GM10248 (cell line): ENCODE results near the gene MSI2.

Experiments
- CTCF ChIA-PET: fragments of 300-600 bp; sonication (Branson Sonifier 250); formaldehyde crosslinking; extraction: SDS; loops from one replicate; lab custom pipeline; 2021; ENCODE audit warnings: antibody characterized with exemption; lab: Yijun Ruan, JAX
- POLR2A ChIA-PET: fragments of 350-650 bp; sonication (Branson Sonifier 250); formaldehyde crosslinking; extraction: SDS; loops from one replicate; lab custom pipeline; 2020; ENCODE audit warnings: antibody characterized with exemption; lab: Yijun Ruan, JAX
- DNase-seq: peaks from one replicate; pipeline ENCODE4 v3.0.0; 2012; ENCODE audit errors: extremely low spot score
- TF ChIP-seq, protein P1 (sequence below): IDR thresholded peaks from 2 replicates; pipeline ENCODE4 v1.5.1; 2012; ENCODE audit warnings: mild to moderate bottlenecking, low read depth; ENCODE audit errors: extremely low read depth, missing control alignments, control extremely low read depth

The MSI2 gene

GRCh38 chr17:57727630-57728175 is 471.4 kb downstream of the MSI2 start:
- ChIA-PET CTCF (interaction anchor here (1.2 to 4.1 kb wide), 2 partner anchors 13 to 20 kb away, joined by 5 to 14 read pairs; no protein-coding TSS in a partner anchor), POLR2A (interaction anchor here (0.6 kb wide), 1 partner anchor 355 kb away, joined by 4 read pairs; the partner anchor contains the start of gene DYNLL2)
- no peak for DNase-seq
- TF ChIP-seq, protein P1, sequence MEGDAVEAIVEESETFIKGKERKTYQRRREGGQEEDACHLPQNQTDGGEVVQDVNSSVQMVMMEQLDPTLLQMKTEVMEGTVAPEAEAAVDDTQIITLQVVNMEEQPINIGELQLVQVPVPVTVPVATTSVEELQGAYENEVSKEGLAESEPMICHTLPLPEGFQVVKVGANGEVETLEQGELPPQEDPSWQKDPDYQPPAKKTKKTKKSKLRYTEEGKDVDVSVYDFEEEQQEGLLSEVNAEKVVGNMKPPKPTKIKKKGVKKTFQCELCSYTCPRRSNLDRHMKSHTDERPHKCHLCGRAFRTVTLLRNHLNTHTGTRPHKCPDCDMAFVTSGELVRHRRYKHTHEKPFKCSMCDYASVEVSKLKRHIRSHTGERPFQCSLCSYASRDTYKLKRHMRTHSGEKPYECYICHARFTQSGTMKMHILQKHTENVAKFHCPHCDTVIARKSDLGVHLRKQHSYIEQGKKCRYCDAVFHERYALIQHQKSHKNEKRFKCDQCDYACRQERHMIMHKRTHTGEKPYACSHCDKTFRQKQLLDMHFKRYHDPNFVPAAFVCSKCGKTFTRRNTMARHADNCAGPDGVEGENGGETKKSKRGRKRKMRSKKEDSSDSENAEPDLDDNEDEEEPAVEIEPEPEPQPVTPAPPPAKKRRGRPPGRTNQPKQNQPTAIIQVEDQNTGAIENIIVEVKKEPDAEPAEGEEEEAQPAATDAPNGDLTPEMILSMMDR, result no peak

DNA sequence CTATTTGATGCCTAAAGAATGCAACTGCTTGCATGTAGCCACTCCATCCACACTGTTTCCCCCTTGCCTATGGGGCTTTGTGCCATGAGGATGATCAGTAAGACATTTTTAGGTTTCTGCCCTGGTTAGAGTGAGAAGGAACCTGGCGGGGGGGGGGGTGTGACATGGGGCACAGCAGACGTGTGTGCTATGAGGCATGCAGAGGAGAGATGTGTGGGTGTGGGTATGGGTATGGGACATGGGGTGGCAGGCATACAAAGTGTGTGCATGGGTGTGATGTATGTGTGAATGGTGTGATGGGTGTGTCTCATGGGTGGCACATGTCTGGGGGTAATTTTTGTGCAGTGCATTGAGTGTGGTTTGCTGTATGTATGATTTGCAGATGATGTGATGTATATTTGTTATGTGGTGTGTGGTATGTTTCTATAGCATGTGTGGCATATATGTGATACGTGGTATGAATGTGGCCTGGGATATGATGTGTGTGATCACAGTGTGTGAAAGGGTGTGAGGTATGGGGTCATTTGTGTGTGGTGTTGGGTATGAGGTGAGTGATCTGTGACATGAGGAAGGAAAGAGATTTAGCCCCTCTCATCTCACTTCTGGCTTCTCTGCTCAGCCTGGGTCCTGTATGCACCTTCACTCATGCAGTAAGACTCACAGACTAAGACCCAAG is 473.8 kb downstream of the MSI2 start:
- DNase-seq, result no peak
- TF ChIP-seq, protein P1, result no peak
- ChIA-PET POLR2A (no interaction called here), CTCF (interaction anchor here (2.5 to 4.1 kb wide), 2 partner anchors 10 to 487 kb away, joined by 7 to 14 read pairs; no protein-coding TSS in a partner anchor)

GRCh38 chr17:57732062-57732461 is 475.7 kb downstream of the MSI2 start:
- ChIA-PET POLR2A (no interaction called here), CTCF (interaction anchor here (1.0 to 2.5 kb wide), 3 partner anchors 10 to 489 kb away, joined by 3 to 7 read pairs (median 3); no protein-coding TSS in a partner anchor)
- TF ChIP-seq, protein P1, result no peak
- no peak for DNase-seq

GRCh38 chr17:57733085-57733484 is 476.8 kb downstream of the MSI2 start:
- POLR2A ChIA-PET, result no interaction called here
- CTCF ChIA-PET, result no interaction called here
- DNase-seq, result no peak
- TF ChIP-seq, protein P1, result no peak
